Superior temporal gyrus (tissue), 1 donor: ENCODE results near the gene SYCP1.
"Not testable (repeated sequence)": the region's sequence is repeated elsewhere in the genome, so short reads cannot be mapped to it uniquely, and the experiment has no call there.

Experiments
- DNase-seq: peaks from one replicate; pipeline ENCODE4 v3.0.0-alpha.2; 2016; ENCODE audit errors: extremely low spot score

The SYCP1 gene

GRCh38 chr1:114979278-114979891, 124.7 kb downstream of the SYCP1 start:
- peak; percentile 83 for DNase-seq

GRCh38 chr1:114982251-114982650, 127.6 kb downstream of the SYCP1 start:
- DNase-seq = no peak

GRCh38 chr1:114986286-114986685, 131.6 kb downstream of the SYCP1 start:
- DNase-seq = no peak

GRCh38 chr1:114988095-114988494, 133.4 kb downstream of the SYCP1 start:
- DNase-seq = no peak

GRCh38 chr1:114997510-114998289, 143.0 kb downstream of the SYCP1 start:
- DNase-seq = no peak

DNA sequence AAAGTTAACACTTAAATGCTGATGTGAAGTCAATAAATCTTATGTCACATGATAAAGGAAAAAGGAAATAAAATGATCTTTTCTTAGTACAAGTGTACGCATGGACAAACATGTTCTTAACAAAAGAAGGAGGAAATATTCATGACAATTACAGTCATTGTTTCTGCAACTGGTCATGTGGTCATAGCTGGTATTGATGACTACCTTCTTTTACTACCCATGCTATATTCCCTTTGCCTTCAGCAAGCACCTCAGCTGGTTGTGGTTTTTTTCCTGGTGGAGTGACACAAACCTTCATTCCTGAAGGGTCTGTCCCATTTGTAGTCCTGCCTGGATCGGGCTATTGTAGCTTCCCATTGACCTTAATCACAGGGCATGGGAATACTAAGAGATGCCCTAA, 151.5 kb downstream of the SYCP1 start:
- DNase-seq = no peak

DNA sequence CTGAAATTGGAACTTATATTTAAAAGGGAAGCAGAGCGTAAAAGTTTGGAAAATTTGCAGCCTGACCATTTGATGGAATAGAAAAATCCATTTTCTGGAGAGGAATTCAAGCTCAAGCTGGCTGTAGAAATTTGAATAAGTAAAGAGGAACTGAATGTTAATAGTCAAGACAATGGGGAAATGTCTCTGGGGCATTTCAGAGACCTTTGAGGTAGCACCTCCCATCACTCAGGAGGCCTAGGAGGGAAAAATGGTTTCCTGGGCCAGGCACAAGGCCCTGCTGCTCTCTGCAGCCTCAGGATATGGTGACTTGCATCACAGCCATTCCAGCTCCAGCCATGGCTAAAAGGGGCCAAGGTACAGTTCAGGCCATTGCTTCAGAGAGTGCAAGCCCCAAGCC, 157.3 kb downstream of the SYCP1 start:
- no peak for DNase-seq

DNA sequence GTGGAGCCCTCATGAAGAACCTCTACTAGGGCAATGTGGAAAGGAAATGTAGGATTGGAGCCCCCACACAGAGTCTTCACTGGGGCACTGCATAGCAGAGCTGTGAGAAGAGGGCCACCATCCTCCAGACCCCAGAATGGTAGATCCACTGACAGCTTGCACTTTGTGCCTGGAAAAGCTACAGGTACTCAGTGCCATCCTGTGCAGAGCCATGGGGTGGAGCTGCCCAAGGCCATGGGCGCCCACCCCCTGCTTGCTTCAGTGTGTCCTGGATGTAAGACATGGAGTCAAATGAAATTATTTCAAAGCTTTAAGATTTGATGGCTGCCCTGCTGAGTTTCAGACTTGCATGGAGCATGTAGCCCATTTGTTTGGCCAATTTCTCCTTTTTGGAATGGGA, 157.8 kb downstream of the SYCP1 start:
- DNase-seq = no peak

GRCh38 chr1:115013792-115014191, 159.1 kb downstream of the SYCP1 start:
- DNase-seq = no peak

DNA sequence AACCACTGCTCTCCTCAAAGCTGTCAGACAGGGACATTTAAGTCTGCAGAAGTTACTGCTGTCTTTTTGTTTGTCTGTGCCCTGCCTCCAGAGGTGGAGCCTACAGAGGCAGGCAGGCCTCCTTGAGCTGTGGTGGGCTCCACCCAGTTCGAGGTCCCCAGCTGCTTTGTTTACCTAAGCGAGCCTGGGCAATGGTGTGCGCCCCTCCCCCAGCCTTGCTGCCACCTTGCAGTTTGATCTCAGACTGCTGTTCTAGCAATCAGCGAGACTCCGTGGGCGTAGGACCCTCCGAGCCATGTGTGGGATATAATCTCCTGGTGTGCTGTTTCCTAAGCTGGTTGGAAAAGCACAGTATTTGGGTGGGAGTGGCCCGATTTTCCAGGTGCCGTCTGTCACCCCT, 164.9 kb downstream of the SYCP1 start:
- DNase-seq = not testable (repeated sequence)

DNA sequence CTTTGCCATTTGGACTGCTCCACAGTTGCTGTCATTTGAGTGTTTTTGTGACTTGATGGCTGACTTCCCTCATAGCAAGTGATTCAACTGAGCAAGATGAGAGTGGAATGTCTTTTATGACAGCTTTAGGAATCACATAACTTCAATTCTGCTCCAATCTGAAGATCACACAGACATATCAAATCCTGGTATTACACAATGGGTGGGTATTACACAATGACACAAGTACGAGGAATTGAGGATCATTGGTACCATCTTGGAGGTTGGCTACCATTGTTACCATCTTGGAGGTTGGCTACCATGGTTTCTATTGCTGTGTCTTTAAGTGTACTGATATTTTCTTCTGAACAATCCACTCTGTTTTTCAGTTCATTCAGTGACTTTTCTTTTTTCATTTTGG, 166.5 kb downstream of the SYCP1 start:
- DNase-seq = no peak

DNA sequence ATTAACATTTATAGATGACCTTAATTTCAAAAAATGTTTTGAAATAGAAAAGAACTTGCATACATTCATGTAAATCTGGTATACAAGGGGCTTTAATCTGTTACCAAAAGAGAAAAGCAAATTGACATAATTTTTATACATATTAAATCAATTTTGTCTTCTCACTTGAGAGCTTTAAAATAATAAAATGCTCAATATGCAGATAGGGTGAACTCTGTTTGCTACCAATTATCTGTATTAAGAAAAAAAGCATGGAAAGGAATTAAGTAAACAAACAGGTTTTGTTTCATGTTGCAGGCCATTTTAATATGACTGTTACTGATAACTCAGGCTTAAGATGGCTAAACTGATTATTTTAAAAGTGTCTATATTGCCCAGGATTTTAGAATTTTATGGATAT, 168.9 kb downstream of the SYCP1 start:
- DNase-seq = no peak

GRCh38 chr1:115029526-115029925, 174.9 kb downstream of the SYCP1 start, which contains the start of gene TSHB:
TSS of gene TSHB (plus strand) at chr1:115029826. CDS start at chr1:115033363, 3,537 bp downstream.
- DNase-seq = no peak

DNA sequence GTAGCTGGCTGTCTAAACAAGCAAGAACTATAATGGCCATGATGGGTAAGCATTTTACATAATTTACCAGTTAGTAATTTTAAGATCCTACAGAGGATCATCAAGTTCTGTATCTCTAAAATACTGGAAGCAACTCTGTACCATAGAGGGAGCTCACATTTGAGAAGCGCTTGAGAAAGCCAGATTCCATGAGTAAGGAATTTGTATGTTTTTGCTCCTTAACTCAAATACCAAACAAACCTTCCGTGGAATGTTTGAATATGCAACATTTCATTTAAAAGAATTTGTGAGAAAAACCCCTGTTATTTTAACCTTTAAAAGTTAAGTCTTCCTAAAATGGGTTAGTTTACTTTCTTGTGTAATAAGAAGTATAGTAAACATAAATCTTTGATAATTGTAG, 176.9 kb downstream of the SYCP1 start:
- no peak for DNase-seq

GRCh38 chr1:115035652-115036051, 181.0 kb downstream of the SYCP1 start:
- DNase-seq = no peak

- DNase-seq = no peak
Observed at GRCh38 chr1:115036814-115037507, 182.3 kb downstream of the SYCP1 start.

DNA sequence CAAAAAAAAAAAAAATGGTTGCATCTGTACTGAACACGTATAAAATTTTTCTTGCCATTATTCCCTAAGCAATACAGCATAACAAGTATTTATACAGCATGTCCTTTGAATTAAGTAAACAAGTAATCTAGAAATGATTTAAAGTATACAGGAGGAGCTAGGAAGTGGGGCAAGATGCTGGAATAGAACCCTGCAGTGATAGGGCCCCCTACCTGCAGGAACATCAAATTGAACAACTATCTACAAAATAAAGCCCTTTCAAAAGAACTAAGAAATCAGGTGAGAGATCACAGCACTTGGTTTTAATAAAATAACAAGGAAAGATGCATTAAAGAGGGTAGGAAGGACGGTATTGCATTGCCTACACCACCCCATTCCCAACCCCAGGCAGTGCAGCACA, 185.8 kb downstream of the SYCP1 start:
- no peak for DNase-seq

DNA sequence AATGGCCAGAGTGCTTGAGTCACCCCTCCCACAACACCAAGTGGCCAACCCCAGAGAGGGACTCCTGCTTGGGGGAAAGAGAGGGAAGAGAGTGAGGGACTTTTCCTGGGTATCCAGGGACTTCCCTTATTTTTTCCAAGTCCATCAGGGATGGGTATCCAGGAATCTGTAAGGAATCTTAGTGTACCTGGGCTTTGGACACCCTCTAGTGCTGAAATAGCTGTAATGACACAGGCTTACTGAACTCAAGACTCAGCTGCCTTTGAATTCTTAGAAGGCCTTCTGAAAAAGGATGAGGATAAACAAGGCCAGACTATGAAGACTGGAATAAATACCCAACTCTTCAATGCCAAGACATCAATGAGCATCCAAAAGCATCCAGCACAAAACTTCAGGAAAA, 187.0 kb downstream of the SYCP1 start:
- no peak for DNase-seq
